ENCODE results near the gene CILP2. TPM values are rescaled to one million over a fixed set of nuclear protein-coding genes. Genes with fewer than 3 reads are reported as not detected.
A peak's percentile ranks its signal among the peaks of the same experiment; 100 is the strongest.

Gene CILP2
- total RNA-seq, 2 experiments from 2014 or later = 1.1 to 1.7 TPM

GRCh38 chr19:19510432-19510831 lies 27.6 kb upstream of the CILP2 start:
- ATAC-seq (ENCODE audit: poor library complexity) = no peak

GRCh38 chr19:19513682-19514081 lies 24.4 kb upstream of the CILP2 start:
- ChIA-PET POLR2A (interaction anchor here (1.1 kb wide), 1 partner anchor 352 kb away, joined by 3 read pairs; the partner anchor contains the start of gene ZNF253), CTCF (no interaction called here)
- Histone ChIP-seq H3K27me3 (ENCODE audit: control insufficient read depth in 1 of 2, insufficient read depth in 2 of 2, low read length in 2 of 2) (no peaks in the 10 kb centered on the region), H3K4me1 (ENCODE audit: insufficient read depth, low read length) (peaks cover 39% of the 10 kb centered on the region), H3K27ac (ENCODE audit: low read depth in 1 of 2, low read length in 2 of 2) (no peak overlapping the region), H3K4me3 (ENCODE audit: low read length) (no peak overlapping the region), H3K36me3 (ENCODE audit: insufficient read depth, low read length) (peaks cover 3% of the 10 kb centered on the region), H3K9me3 (ENCODE audit: control insufficient read depth in 1 of 2, insufficient read depth in 1 of 2, low read length in 2 of 2) (peaks cover 0 to 11% of the 10 kb centered on the region in 2 experiments)
- DNase-seq (no peak), ATAC-seq (ENCODE audit: poor library complexity) (no peak)
- intact Hi-C loops (cut with DNase I, micrococcal nuclease) = no loop called here
- no peaks in the 10 kb centered on the region for H3K9me3 Mint-ChIP-seq
- H3K27ac Mint-ChIP-seq = no peak overlapping the region
- H3K27me3 Mint-ChIP-seq = no peaks in the 10 kb centered on the region
- H3K36me3 Mint-ChIP-seq (ENCODE audit: low read depth) = peaks cover 9% of the 10 kb centered on the region
- H3K4me3 Mint-ChIP-seq = peak overlapping the region; percentile 62
- no peak for TF ChIP-seq CTCF (IDR thresholded peaks at IDR 0.05)
- peaks cover 22% of the 10 kb centered on the region for H3K4me1 Mint-ChIP-seq (ENCODE audit: low read depth)

More at GRCh38 chr19:19510432-19510831, 27.6 kb upstream of the CILP2 start:
- Mint-ChIP-seq H3K27ac (no peak overlapping the region), H3K4me3 (no peak overlapping the region), H3K9me3 (no peaks in the 10 kb centered on the region), H3K27me3 (no peaks in the 10 kb centered on the region), H3K36me3 (ENCODE audit: low read depth) (peaks cover 26% of the 10 kb centered on the region), H3K4me1 (ENCODE audit: low read depth) (no peaks in the 10 kb centered on the region)
- Histone ChIP-seq H3K9me3 (ENCODE audit: control insufficient read depth in 1 of 2, insufficient read depth in 1 of 2, low read length in 2 of 2) (peaks cover 0 to 11% of the 10 kb centered on the region in 2 experiments), H3K27me3 (ENCODE audit: control insufficient read depth in 1 of 2, insufficient read depth in 2 of 2, low read length in 2 of 2) (no peaks in the 10 kb centered on the region), H3K4me3 (ENCODE audit: low read length) (no peak overlapping the region), H3K36me3 (ENCODE audit: insufficient read depth, low read length) (peaks cover 19% of the 10 kb centered on the region), H3K27ac (ENCODE audit: low read depth in 1 of 2, low read length in 2 of 2) (no peak overlapping the region), H3K4me1 (ENCODE audit: insufficient read depth, low read length) (peaks cover 16% of the 10 kb centered on the region)
- ChIA-PET CTCF (interaction anchor here (1.0 kb wide), 1 partner anchor 20 kb away, joined by 3 read pairs; no protein-coding TSS in a partner anchor), POLR2A (no interaction called here)
- intact Hi-C loops (cut with DNase I, micrococcal nuclease) = no loop called here
- no peak for DNase-seq
- TF ChIP-seq CTCF (IDR thresholded peaks at IDR 0.05) = no peak

GRCh38 chr19:19514215-19514657 lies 23.8 kb upstream of the CILP2 start:
- H3K27me3 ChIP-seq (ENCODE audit: control insufficient read depth in 1 of 2, insufficient read depth in 2 of 2, low read length in 2 of 2) = no peaks in the 10 kb centered on the region
- peaks cover 0 to 11% of the 10 kb centered on the region in 2 experiments for H3K9me3 ChIP-seq (ENCODE audit: control insufficient read depth in 1 of 2, insufficient read depth in 1 of 2, low read length in 2 of 2)
- intact Hi-C loops (cut with DNase I, micrococcal nuclease) = no loop called here
- TF ChIP-seq CTCF (IDR thresholded peaks at IDR 0.05) = no peak
- POLR2A ChIA-PET = interaction anchor here (1.0 to 2.6 kb wide), 2 partner anchors 109 to 387 kb away, joined by 3 to 14 read pairs; partner anchors contain the start of genes GATAD2A and ZNF93
- DNase-seq (peak in 1 of 14 experiments; percentile 34), ATAC-seq (ENCODE audit: poor library complexity) (no peak)
- no peak overlapping the region for H3K27ac ChIP-seq (ENCODE audit: low read depth in 1 of 2, low read length in 2 of 2)
- peaks cover 6% of the 10 kb centered on the region for H3K36me3 ChIP-seq (ENCODE audit: insufficient read depth, low read length)
- Mint-ChIP-seq H3K4me1 (ENCODE audit: low read depth) (peaks cover 25% of the 10 kb centered on the region), H3K9me3 (no peaks in the 10 kb centered on the region), H3K4me3 (peak overlapping the region; percentile 66), H3K36me3 (ENCODE audit: low read depth) (peaks cover 10% of the 10 kb centered on the region), H3K27me3 (no peaks in the 10 kb centered on the region), H3K27ac (no peak overlapping the region)
- peaks cover 41% of the 10 kb centered on the region for H3K4me1 ChIP-seq (ENCODE audit: insufficient read depth, low read length)
- CTCF ChIA-PET = no interaction called here
- H3K4me3 ChIP-seq (ENCODE audit: low read length) = no peak overlapping the region

Data from CD4-positive, alpha-beta T cell (primary cell).